ENCODE results near the gene FCF1. TPM values are rescaled to one million over a fixed set of nuclear protein-coding genes. Genes with fewer than 3 reads are reported as not detected.
A peak's percentile ranks its signal among the peaks of the same experiment; 100 is the strongest.

Gene FCF1
- polyA plus RNA-seq, 3 donors, result 14.8 to 22.6 (median 17.5) TPM

DNA sequence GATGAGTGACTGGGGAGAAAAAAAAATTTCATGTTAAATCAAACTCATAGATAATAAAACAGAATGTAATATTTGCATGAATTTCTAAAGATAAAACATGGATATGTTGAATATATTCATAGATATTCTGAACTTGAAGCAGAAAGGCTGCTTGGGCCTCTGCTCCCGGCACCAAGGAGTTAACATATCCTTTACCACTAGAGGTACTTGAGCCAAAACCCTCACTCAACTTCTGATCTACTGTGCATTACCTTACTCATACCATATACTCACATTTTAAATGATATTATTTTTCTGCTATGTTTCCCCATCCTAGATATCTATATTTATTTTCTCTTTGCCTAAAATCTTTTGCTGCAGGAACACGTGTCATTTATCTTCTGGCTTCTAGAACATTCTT, 15.0 kb upstream of the FCF1 start:
- peaks cover 60% of the 10 kb centered on the region for H4K20me1 ChIP-seq (ENCODE audit: insufficient read depth, low read length)
- no peak overlapping the region for H3K9ac ChIP-seq (ENCODE audit: insufficient read depth, low read length, poor library complexity, severe bottlenecking)
- peak overlapping the region in 1 of 3 experiments; percentile 16 for H3K4me3 ChIP-seq (replicated peaks in 1 of 3; ENCODE audit: low read depth in 2 of 3, low read length in 3 of 3)
- peak overlapping the region; percentile 66 to 90 (median 79) for H3K27ac Mint-ChIP-seq
- H3K79me2 ChIP-seq (ENCODE audit: insufficient read depth, low read length), result peaks cover 92% of the 10 kb centered on the region
- TF ChIP-seq, protein P1, sequence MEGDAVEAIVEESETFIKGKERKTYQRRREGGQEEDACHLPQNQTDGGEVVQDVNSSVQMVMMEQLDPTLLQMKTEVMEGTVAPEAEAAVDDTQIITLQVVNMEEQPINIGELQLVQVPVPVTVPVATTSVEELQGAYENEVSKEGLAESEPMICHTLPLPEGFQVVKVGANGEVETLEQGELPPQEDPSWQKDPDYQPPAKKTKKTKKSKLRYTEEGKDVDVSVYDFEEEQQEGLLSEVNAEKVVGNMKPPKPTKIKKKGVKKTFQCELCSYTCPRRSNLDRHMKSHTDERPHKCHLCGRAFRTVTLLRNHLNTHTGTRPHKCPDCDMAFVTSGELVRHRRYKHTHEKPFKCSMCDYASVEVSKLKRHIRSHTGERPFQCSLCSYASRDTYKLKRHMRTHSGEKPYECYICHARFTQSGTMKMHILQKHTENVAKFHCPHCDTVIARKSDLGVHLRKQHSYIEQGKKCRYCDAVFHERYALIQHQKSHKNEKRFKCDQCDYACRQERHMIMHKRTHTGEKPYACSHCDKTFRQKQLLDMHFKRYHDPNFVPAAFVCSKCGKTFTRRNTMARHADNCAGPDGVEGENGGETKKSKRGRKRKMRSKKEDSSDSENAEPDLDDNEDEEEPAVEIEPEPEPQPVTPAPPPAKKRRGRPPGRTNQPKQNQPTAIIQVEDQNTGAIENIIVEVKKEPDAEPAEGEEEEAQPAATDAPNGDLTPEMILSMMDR (IDR thresholded peaks at IDR 0.05), result no peak
- H3K4me1 ChIP-seq (ENCODE audit: control insufficient read depth in 1 of 2, insufficient read depth in 2 of 2, low read length in 2 of 2), result peaks cover 20 to 32% of the 10 kb centered on the region in 2 donors
- no peak overlapping the region for H3K4me3 Mint-ChIP-seq
- H3K27me3 Mint-ChIP-seq (ENCODE audit: low read depth in 3 of 3), result no peaks in the 10 kb centered on the region
- intact Hi-C loops (cut with micrococcal nuclease), result no loop called here
- peak overlapping the region; percentile 39 for H3K4me2 ChIP-seq (replicated peaks; ENCODE audit: extremely low read depth, low read length, poor library complexity, severe bottlenecking)
- peaks cover 5 to 9% (median 6%) of the 10 kb centered on the region in 7 donors for H3K9me3 Mint-ChIP-seq
- peak overlapping the region in 1 of 2 donors; percentile 82 for H3K27ac ChIP-seq (ENCODE audit: low read depth in 1 of 2, low read length in 2 of 2)
- no peaks in the 10 kb centered on the region for H3K27me3 ChIP-seq (ENCODE audit: control insufficient read depth in 2 of 2, insufficient read depth in 2 of 2, low read length in 2 of 2)
- peaks cover 28 to 39% of the 10 kb centered on the region in 2 donors for H3K36me3 Mint-ChIP-seq
- H3K4me1 Mint-ChIP-seq, result peaks cover 26% of the 10 kb centered on the region
- H2AFZ ChIP-seq (ENCODE audit: insufficient read depth, low read depth, low read length, poor library complexity, severe bottlenecking), result no peak overlapping the region
- DNase-seq, result no peak
- H3K36me3 ChIP-seq (replicated peaks in 1 of 2; ENCODE audit: control insufficient read depth in 1 of 2, insufficient read depth in 2 of 2, low read length in 2 of 2), result peaks cover 0 to 37% of the 10 kb centered on the region in 2 donors
- WGBS (ENCODE audit: insufficient coverage), result 100% methylated on average over 1 of the region's 2 CpGs
- peaks cover 5 to 6% of the 10 kb centered on the region in 2 donors for H3K9me3 ChIP-seq (replicated peaks in 1 of 2; ENCODE audit: control insufficient read depth in 1 of 2, insufficient read depth in 1 of 2, low read length in 2 of 2)

DNA sequence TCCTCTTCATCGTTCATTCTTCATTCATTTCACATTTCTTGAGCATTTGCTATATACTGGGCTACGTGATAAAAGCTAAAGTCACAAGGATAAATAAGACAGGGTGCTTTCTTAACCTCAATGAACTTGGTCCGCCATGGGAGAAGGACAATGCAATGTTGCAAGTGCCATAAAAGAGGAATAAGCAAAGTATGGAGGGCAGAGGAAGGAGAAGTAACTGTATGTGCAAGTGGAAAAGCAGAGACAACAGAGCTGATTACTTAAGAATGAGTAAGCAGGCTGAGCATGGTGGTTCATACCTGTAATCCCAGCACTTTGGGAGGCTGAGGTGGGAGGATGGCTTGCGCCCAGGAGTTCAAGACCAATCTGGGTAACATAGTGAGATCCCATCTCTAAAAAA, 14.5 kb upstream of the FCF1 start:
- Histone ChIP-seq H2AFZ (ENCODE audit: insufficient read depth, low read depth, low read length, poor library complexity, severe bottlenecking) (no peak overlapping the region), H3K36me3 (replicated peaks in 1 of 2; ENCODE audit: control insufficient read depth in 1 of 2, insufficient read depth in 2 of 2, low read length in 2 of 2) (peaks cover 0 to 37% of the 10 kb centered on the region in 2 donors), H3K27me3 (ENCODE audit: control insufficient read depth in 2 of 2, insufficient read depth in 2 of 2, low read length in 2 of 2) (no peaks in the 10 kb centered on the region), H3K4me2 (replicated peaks; ENCODE audit: extremely low read depth, low read length, poor library complexity, severe bottlenecking) (peak overlapping the region; percentile 39), H3K9ac (ENCODE audit: insufficient read depth, low read length, poor library complexity, severe bottlenecking) (no peak overlapping the region), H3K9me3 (replicated peaks in 1 of 2; ENCODE audit: control insufficient read depth in 1 of 2, insufficient read depth in 1 of 2, low read length in 2 of 2) (peaks cover 5 to 6% of the 10 kb centered on the region in 2 donors), H3K27ac (ENCODE audit: low read depth in 1 of 2, low read length in 2 of 2) (peak overlapping the region; percentile 47 to 82), H3K4me1 (ENCODE audit: control insufficient read depth in 1 of 2, insufficient read depth in 2 of 2, low read length in 2 of 2) (peaks cover 20 to 32% of the 10 kb centered on the region in 2 donors), H3K4me3 (replicated peaks in 1 of 3; ENCODE audit: low read depth in 2 of 3, low read length in 3 of 3) (peak overlapping the region in 1 of 3 experiments; percentile 16), H4K20me1 (ENCODE audit: insufficient read depth, low read length) (peaks cover 60% of the 10 kb centered on the region), H3K79me2 (ENCODE audit: insufficient read depth, low read length) (peaks cover 92% of the 10 kb centered on the region)
- intact Hi-C loops (cut with micrococcal nuclease), result no loop called here
- H3K4me1 Mint-ChIP-seq, result peaks cover 25% of the 10 kb centered on the region
- no peaks in the 10 kb centered on the region for H3K27me3 Mint-ChIP-seq (ENCODE audit: low read depth in 3 of 3)
- WGBS (ENCODE audit: insufficient coverage), result 27% methylated on average over 3 of the region's 4 CpGs
- H3K9me3 Mint-ChIP-seq, result peaks cover 5 to 10% (median 7%) of the 10 kb centered on the region in 7 donors
- H3K4me3 Mint-ChIP-seq, result no peak overlapping the region
- peaks cover 27 to 40% of the 10 kb centered on the region in 2 donors for H3K36me3 Mint-ChIP-seq
- peak overlapping the region; percentile 66 to 90 (median 79) for H3K27ac Mint-ChIP-seq
- TF ChIP-seq, protein P1 (IDR thresholded peaks at IDR 0.05), result no peak
- DNase-seq, result peak; percentile 66 to 75 (median 71)
